Endothelial cell of umbilical vein (primary cell): ENCODE results near the gene EPB41L4B. TPM values are rescaled to one million over a fixed set of nuclear protein-coding genes. Genes with fewer than 3 reads are reported as not detected.

Experiments
- BruUV-seq: library from RNA; stranded (reverse); fragments of 400-500 nt; replicated peaks from 2 replicates; lab custom pipeline; 2021; lab: Mats Ljungman, UMichigan
- CTCF ChIA-PET: fragments of 300-600, 350-600 bp; sonication (Branson Sonifier 250); formaldehyde crosslinking; loops from one replicate; lab custom pipeline; 2021; ENCODE audit warnings: antibody characterized with exemption, inconsistent platforms; lab: Charles Lee
- POLR2A ChIA-PET: fragments of 300-600, 350-600 bp; sonication (Branson Sonifier 250); formaldehyde crosslinking; loops from one replicate; lab custom pipeline; 2021; ENCODE audit warnings: antibody characterized with exemption, inconsistent platforms; lab: Charles Lee
- DNase-seq: peaks from one replicate; pipeline ENCODE4 v3.0.0-alpha.2; 2011; ENCODE audit warnings: low read depth, low spot score
- FAIRE-seq: peaks from 2 replicates; lab custom pipeline; 2011; peaks lifted over from hg19 to GRCh38; lab: Jason Lieb, UNC
- H2AFZ ChIP-seq: 2 replicates; pipeline ENCODE4 v1.6.0; 2012; ENCODE audit warnings: low read depth, low read length, control low read depth, inconsistent platforms
- H3K27ac ChIP-seq: 2 replicates; pipeline ENCODE4 v1.5.1; 2011; ENCODE audit warnings: low read depth, mild to moderate bottlenecking, control low read depth, low read length, moderate library complexity; ENCODE audit not compliant: insufficient read depth
- H3K27me3 ChIP-seq, 2 experiments: 2 replicates each; pipeline versions ENCODE4 v1.6.0 to v1.6.1; 2011; ENCODE audit warnings: low read length in 2 of 2, mixed read lengths in 1 of 2; ENCODE audit not compliant: control insufficient read depth in 2 of 2, insufficient read depth in 2 of 2
- H3K36me3 ChIP-seq, 2 experiments: 2 replicates in 1 of 2; 3 replicates in 1 of 2; pipeline ENCODE4 v1.5.1; 2011; ENCODE audit warnings: low read length in 2 of 2, mild to moderate bottlenecking in 1 of 2, moderate library complexity in 1 of 2; ENCODE audit not compliant: control insufficient read depth in 2 of 2, insufficient read depth in 2 of 2; ENCODE audit errors: extremely low read depth in 1 of 2
- H3K4me1 ChIP-seq: 3 replicates; pipeline ENCODE4 v1.5.1; 2011; ENCODE audit warnings: mild to moderate bottlenecking, low read length; ENCODE audit not compliant: control insufficient read depth, insufficient read depth; ENCODE audit errors: extremely low read depth
- H3K4me2 ChIP-seq: 2 replicates; pipeline ENCODE4 v1.6.1; 2011; ENCODE audit warnings: low read length, control low read depth, mixed read lengths; ENCODE audit not compliant: insufficient read depth
- H3K4me3 ChIP-seq, 3 experiments: fragments of 200-600 bp in 1 of 3; sonication (generic), shearing (Covaris generic) in 1 of 3; replicated peaks in 1 of 3; 2 replicates each; pipeline ENCODE4 v1.5.1; 2011 to 2016; ENCODE audit warnings: control low read depth in 3 of 3, low read length in 3 of 3, mild to moderate bottlenecking in 2 of 3, inconsistent platforms in 1 of 3, low read depth in 1 of 3, moderate library complexity in 1 of 3; ENCODE audit not compliant: insufficient read depth in 1 of 3
- H3K79me2 ChIP-seq: 2 replicates; pipeline ENCODE4 v1.6.0; 2012; ENCODE audit warnings: low read length, inconsistent platforms; ENCODE audit not compliant: control insufficient read depth, insufficient read depth
- H3K9ac ChIP-seq: replicated peaks from 2 replicates; pipeline ENCODE3; 2011; ENCODE audit warnings: low read length, control low read depth; ENCODE audit not compliant: insufficient read depth; ENCODE audit errors: extremely low read depth
- H3K9me1 ChIP-seq: replicated peaks from 3 replicates; pipeline ENCODE4 v1.6.0; 2011; ENCODE audit warnings: mild to moderate bottlenecking, low read length; ENCODE audit not compliant: control insufficient read depth, insufficient read depth; ENCODE audit errors: extremely low read depth
- H3K9me3 ChIP-seq: replicated peaks from 2 replicates; pipeline ENCODE4 v1.5.1; 2012; ENCODE audit warnings: low read length, inconsistent platforms; ENCODE audit not compliant: control insufficient read depth, insufficient read depth
- H4K20me1 ChIP-seq: replicated peaks from 2 replicates; pipeline ENCODE3; 2011; ENCODE audit warnings: mild to moderate bottlenecking, low read length; ENCODE audit not compliant: control insufficient read depth, insufficient read depth; ENCODE audit errors: extremely low read depth
- CTCF ChIP-seq, 2 donors: IDR thresholded peaks; 1 replicate in 1 of 2; 2 replicates in 1 of 2; pipeline ENCODE4 v1.5.1; 2011; ENCODE audit warnings: low read length in 2 of 2, mild to moderate bottlenecking in 2 of 2, moderate library complexity in 2 of 2, control low read depth in 1 of 2, inconsistent platforms in 1 of 2, low read depth in 1 of 2; ENCODE audit not compliant: insufficient read depth in 1 of 2; ENCODE audit errors: extremely low read depth in 1 of 2
- EZH2 ChIP-seq: IDR thresholded peaks from 2 replicates; pipeline ENCODE4 v1.6.1; 2012; ENCODE audit warnings: borderline replicate concordance, low read depth, mild to moderate bottlenecking, moderate library complexity, low read length, inconsistent platforms; ENCODE audit not compliant: severe bottlenecking
- FOS ChIP-seq: IDR thresholded peaks from 2 replicates; pipeline ENCODE4 v1.6.1; 2011; ENCODE audit warnings: mild to moderate bottlenecking, low read length, moderate library complexity, borderline replicate concordance; ENCODE audit not compliant: insufficient read depth
- GATA2 ChIP-seq: IDR thresholded peaks from 2 replicates; pipeline ENCODE4 v1.7.0; 2011; ENCODE audit warnings: low read depth, mild to moderate bottlenecking, moderate library complexity, mixed read lengths, low read length; ENCODE audit not compliant: insufficient read length, insufficient read depth
- JUN ChIP-seq: IDR thresholded peaks from 2 replicates; pipeline ENCODE4 v1.6.1; 2011; ENCODE audit warnings: borderline replicate concordance, low read depth; ENCODE audit not compliant: insufficient read length, insufficient read depth
- MAX ChIP-seq: IDR thresholded peaks from 2 replicates; pipeline ENCODE4 v1.6.1; 2011; ENCODE audit not compliant: insufficient read depth, insufficient read length
- MYC ChIP-seq: IDR thresholded peaks from one replicate; pipeline ENCODE4 v1.6.1; 2011; ENCODE audit warnings: mild to moderate bottlenecking, low read depth, low read length
- POLR2A ChIP-seq: IDR thresholded peaks from 2 replicates; pipeline ENCODE4 v1.6.1; 2012; ENCODE audit warnings: low read depth, mild to moderate bottlenecking, control low read depth, low read length
- POLR2AphosphoS5 ChIP-seq: IDR thresholded peaks from 2 replicates; pipeline ENCODE4 v1.6.1; 2012; ENCODE audit warnings: low read depth, mild to moderate bottlenecking, control low read depth, low read length, moderate library complexity; ENCODE audit not compliant: insufficient read depth
- dilution Hi-C: fragments of 300-500 bp; cut with MboI; formaldehyde crosslinking; loops from one replicate; pipeline ENCODE4 v1.15.0; 2019; ENCODE audit warnings: low sequenced_read_pairs; ENCODE audit not compliant: extremely low pct_ligation_motif_present
- intact Hi-C: fragments of 100-400 bp; cut with micrococcal nuclease; formaldehyde crosslinking; loops from one replicate; pipeline ENCODE4 v1.10.0; 2022
- polyA plus RNA-seq, 4 experiments: library from polyadenylated mRNA; depleted of rRNA in 3 of 4; stranded (reverse) in 3 of 4; unstranded in 1 of 4; fragments of >200 nt; gene quantifications; 2 replicates each; pipeline versions ENCODE4 v1.2.1 to v1.2.3, GENCODE V29; 2011 to 2012; ENCODE audit warnings: missing spikeins in 1 of 4
- total RNA-seq: library from RNA; stranded (reverse); gene quantifications from 2 replicates; pipeline ENCODE4 v1.2.3, GENCODE V29; 2021

EPB41L4B gene
- total and polyA plus RNA-seq, 2 donors (not counting 3 experiments of a cell fraction or from before 2014, with no cell fraction given), result 0.10 to 0.15 TPM

GRCh38 chr9:109172935-109173334, 147.9 kb downstream of the EPB41L4B start:
- no peak for DNase-seq
- Histone ChIP-seq H3K27ac (no peak overlapping the region), H3K27me3 (peaks cover 6% of the 10 kb centered on the region in 2 experiments), H2AFZ (no peak overlapping the region), H3K4me1 (no peaks in the 10 kb centered on the region), H3K9me1 (no peaks in the 10 kb centered on the region), H3K36me3 (no peaks in the 10 kb centered on the region), H4K20me1 (no peaks in the 10 kb centered on the region), H3K4me3 (no peak overlapping the region), H3K79me2 (no peaks in the 10 kb centered on the region), H3K4me2 (no peak overlapping the region), H3K9ac (no peak overlapping the region), H3K9me3 (no peaks in the 10 kb centered on the region)
- TF ChIP-seq GATA2 (no peak), MYC (no peak), POLR2AphosphoS5 (no peak), POLR2A (no peak), FOS (no peak), EZH2 (no peak), MAX (no peak), JUN (no peak), CTCF (IDR thresholded peaks at IDR 0.05; ENCODE audit: extremely low read depth in 1 of 2, insufficient read depth in 1 of 2, low read depth in 1 of 2, low read length in 2 of 2) (no peak)
- ChIA-PET CTCF (interaction anchor here (1.8 to 2.8 kb wide), 2 partner anchors 10 to 219 kb away, joined by 4 to 10 read pairs; no protein-coding TSS in a partner anchor), POLR2A (no interaction called here)
- dilution Hi-C loops, result no loop called here
- no peak for FAIRE-seq
- intact Hi-C loops, result no loop called here
- no TSS peak for BruUV-seq
